Measurements from ENCODE around the gene NAV2. TPM values are rescaled to one million over a fixed set of nuclear protein-coding genes. Genes with fewer than 3 reads are reported as not detected.

NAV2 gene
- polyA plus RNA-seq, 1 donor from 2014 or later = 3.0 TPM

- Histone ChIP-seq H3K36me3 (ENCODE audit: insufficient read depth, low read length) (no peaks in the 10 kb centered on the region), H3K9me3 (ENCODE audit: low read length) (no peaks in the 10 kb centered on the region), H2AFZ (ENCODE audit: low read depth, low read length) (no peak overlapping the region), H3K27ac (ENCODE audit: low read length) (no peak overlapping the region), H3F3A (ENCODE audit: insufficient read depth, low read length, poor library complexity, severe bottlenecking) (no peaks in the 10 kb centered on the region), H3K4me2 (ENCODE audit: low read length) (no peak overlapping the region), H3K9me2 (ENCODE audit: insufficient read depth, low read length) (no peaks in the 10 kb centered on the region), H4K20me1 (ENCODE audit: insufficient read depth) (no peaks in the 10 kb centered on the region), H3K79me2 (replicated peaks; ENCODE audit: insufficient read depth, low read length) (no peaks in the 10 kb centered on the region), H3K27me3 (ENCODE audit: insufficient read depth, low read depth, low read length) (no peaks in the 10 kb centered on the region), H3K4me3 (ENCODE audit: low read length) (no peak overlapping the region), H3K9ac (ENCODE audit: low read length) (no peak overlapping the region)
- TF ChIP-seq CTCF (IDR thresholded peaks at IDR 0.05; ENCODE audit: poor library complexity, severe bottlenecking) = no peak
- TF ChIP-seq SMC3 (conservative IDR thresholded peaks at IDR 0.05; ENCODE audit: poor library complexity) = no peak
- TF ChIP-seq MXI1 (conservative IDR thresholded peaks at IDR 0.05; ENCODE audit: poor library complexity, severe bottlenecking) = no peak
- no peak for TF ChIP-seq EP300 (conservative IDR thresholded peaks at IDR 0.05; ENCODE audit: poor library complexity, severe bottlenecking)
- TF ChIP-seq TAF1 (IDR thresholded peaks at IDR 0.05; ENCODE audit: low read depth) = no peak
- no peak for TF ChIP-seq REST (IDR thresholded peaks at IDR 0.05; ENCODE audit: borderline replicate concordance)
- no peak for TF ChIP-seq EZH2 (IDR thresholded peaks at IDR 0.05; ENCODE audit: borderline replicate concordance, insufficient read depth, low read length, poor library complexity, severe bottlenecking)
- TF ChIP-seq POLR2AphosphoS5 (IDR thresholded peaks at IDR 0.05) = no peak
- no peak for TF ChIP-seq RAD21 (conservative IDR thresholded peaks at IDR 0.05)
Observed at GRCh38 chr11:19973136-19973635, 260.5 kb downstream of the NAV2 start.

GRCh38 chr11:19974886-19975285, 262.2 kb downstream of the NAV2 start:
- H3K4me3 ChIP-seq (ENCODE audit: low read length) = no peak overlapping the region

More at GRCh38 chr11:19974886-19975285, 262.2 kb downstream of the NAV2 start:
- no peaks in the 10 kb centered on the region for H4K20me1 ChIP-seq (ENCODE audit: insufficient read depth)
- no peak overlapping the region for H3K27ac ChIP-seq (ENCODE audit: low read length)
- no peaks in the 10 kb centered on the region for H3K27me3 ChIP-seq (ENCODE audit: insufficient read depth, low read depth, low read length)
- no peaks in the 10 kb centered on the region for H3K9me3 ChIP-seq (ENCODE audit: low read length)
- H3F3A ChIP-seq (ENCODE audit: insufficient read depth, low read length, poor library complexity, severe bottlenecking) = no peaks in the 10 kb centered on the region
- no peak overlapping the region for H3K4me2 ChIP-seq (ENCODE audit: low read length)
- H3K9ac ChIP-seq (ENCODE audit: low read length) = no peak overlapping the region
- TF ChIP-seq REST (IDR thresholded peaks at IDR 0.05; ENCODE audit: borderline replicate concordance) (no peak), EZH2 (IDR thresholded peaks at IDR 0.05; ENCODE audit: borderline replicate concordance, insufficient read depth, low read length, poor library complexity, severe bottlenecking) (no peak)
- no peaks in the 10 kb centered on the region for H3K79me2 ChIP-seq (replicated peaks; ENCODE audit: insufficient read depth, low read length)
- H3K9me2 ChIP-seq (ENCODE audit: insufficient read depth, low read length) = no peaks in the 10 kb centered on the region
- H2AFZ ChIP-seq (ENCODE audit: low read depth, low read length) = no peak overlapping the region
- no peaks in the 10 kb centered on the region for H3K36me3 ChIP-seq (ENCODE audit: insufficient read depth, low read length)

Data from neural cell (in vitro differentiated cells).